Neuronal stem cell (in vitro differentiated cells): ENCODE measurements around the gene MYH7B.
A peak's percentile ranks its signal among the peaks of the same experiment; 100 is the strongest.

Experiments
- DNase-seq: peaks from one replicate; pipeline ENCODE4 v3.0.0-alpha.2; 2013; ENCODE audit warnings: low spot score
- H2AFZ ChIP-seq: one replicate; pipeline ENCODE4 v1.6.1; 2013; ENCODE audit warnings: mild to moderate bottlenecking, low read length, inconsistent platforms
- H2AK5ac ChIP-seq: 2 replicates; pipeline ENCODE4 v1.6.1; 2013; ENCODE audit warnings: low read depth, mild to moderate bottlenecking, inconsistent platforms, low read length, moderate library complexity, mixed read lengths
- H2BK120ac ChIP-seq: 2 replicates; pipeline ENCODE4 v1.6.1; 2013; ENCODE audit warnings: low read depth, mild to moderate bottlenecking, inconsistent platforms, low read length, moderate library complexity, mixed read lengths
- H2BK12ac ChIP-seq: one replicate; pipeline ENCODE4 v1.6.1; 2013; ENCODE audit warnings: low read length, inconsistent platforms
- H2BK15ac ChIP-seq: 2 replicates; pipeline ENCODE4 v1.6.1; 2013; ENCODE audit warnings: mild to moderate bottlenecking, low read length, inconsistent platforms, mixed read lengths
- H2BK5ac ChIP-seq: one replicate; pipeline ENCODE4 v1.6.1; 2013; ENCODE audit warnings: inconsistent platforms, mild to moderate bottlenecking, low read length, moderate library complexity
- H3K14ac ChIP-seq: one replicate; pipeline ENCODE4 v1.6.1; 2013; ENCODE audit warnings: low read length, inconsistent platforms
- H3K18ac ChIP-seq: 2 replicates; pipeline ENCODE4 v1.6.1; 2013; ENCODE audit warnings: low read length, inconsistent platforms
- H3K23ac ChIP-seq: 2 replicates; pipeline ENCODE4 v1.6.1; 2013; ENCODE audit warnings: low read depth, mild to moderate bottlenecking, mixed read lengths, low read length, inconsistent platforms; ENCODE audit not compliant: poor library complexity
- H3K27ac ChIP-seq: replicated peaks from 3 replicates; pipeline ENCODE4 v1.5.1; 2013; ENCODE audit warnings: low read length, inconsistent platforms
- H3K27me3 ChIP-seq, 3 experiments: 2 replicates each; pipeline ENCODE4 v1.6.1; 2013; ENCODE audit warnings: low read length in 3 of 3, mild to moderate bottlenecking in 2 of 3, inconsistent platforms in 1 of 3, low read depth in 1 of 3, mixed read lengths in 1 of 3, moderate library complexity in 1 of 3; ENCODE audit not compliant: control insufficient read depth in 3 of 3, insufficient read depth in 3 of 3
- H3K36me3 ChIP-seq, 2 donors: replicated peaks in 1 of 2; 2 replicates each; pipeline ENCODE4 v1.6.1; 2013; ENCODE audit warnings: low read length in 2 of 2; ENCODE audit not compliant: control insufficient read depth in 2 of 2, insufficient read depth in 2 of 2
- H3K4ac ChIP-seq: 2 replicates; pipeline ENCODE4 v1.6.1; 2013; ENCODE audit warnings: inconsistent platforms, mild to moderate bottlenecking, low read length, moderate library complexity
- H3K4me1 ChIP-seq, 2 donors: 1 replicate in 1 of 2; 2 replicates in 1 of 2; pipeline ENCODE4 v1.6.1; 2013; ENCODE audit warnings: low read length in 2 of 2, low read depth in 1 of 2; ENCODE audit not compliant: control insufficient read depth in 2 of 2, insufficient read depth in 1 of 2
- H3K4me2 ChIP-seq: one replicate; pipeline ENCODE4 v1.6.1; 2013; ENCODE audit warnings: mild to moderate bottlenecking, low read length, inconsistent platforms; ENCODE audit not compliant: insufficient read depth, poor library complexity, severe bottlenecking
- H3K4me3 ChIP-seq, 2 donors: 2 replicates each; pipeline ENCODE4 v1.5.1; 2013; ENCODE audit warnings: low read length in 2 of 2, mild to moderate bottlenecking in 2 of 2, inconsistent platforms in 1 of 2, moderate library complexity in 1 of 2
- H3K79me1 ChIP-seq: one replicate; pipeline ENCODE4 v1.6.1; 2013; ENCODE audit warnings: low read depth, mild to moderate bottlenecking, inconsistent platforms, low read length, moderate library complexity
- H3K9ac ChIP-seq: one replicate; pipeline ENCODE4 v1.6.1; 2013; ENCODE audit warnings: mild to moderate bottlenecking, low read depth, low read length, inconsistent platforms; ENCODE audit not compliant: poor library complexity
- H3K9me3 ChIP-seq, 2 donors: replicated peaks in 1 of 2; 2 replicates each; pipeline versions ENCODE3 to v1.6.1; 2013; ENCODE audit warnings: low read length in 2 of 2, mild to moderate bottlenecking in 2 of 2, inconsistent platforms in 1 of 2, low read depth in 1 of 2, mixed read lengths in 1 of 2, moderate library complexity in 1 of 2; ENCODE audit not compliant: control insufficient read depth in 2 of 2, insufficient read depth in 1 of 2
- H4K8ac ChIP-seq: one replicate; pipeline ENCODE4 v1.6.1; 2013; ENCODE audit warnings: low read depth, mild to moderate bottlenecking, inconsistent platforms, low read length, moderate library complexity
- H4K91ac ChIP-seq: one replicate; pipeline ENCODE4 v1.6.1; 2013; ENCODE audit warnings: low read length, low read depth, mild to moderate bottlenecking, inconsistent platforms; ENCODE audit not compliant: poor library complexity
- WGBS, 2 donors: extraction: QIAGEN DNeasy Blood & Tissue Kit; methylation state at CpG; one replicate each; pipeline ENCODE4 v1.1.7; 2013; ENCODE audit warnings: missing lambda C conversion rate in 2 of 2, mixed read lengths in 1 of 2; ENCODE audit not compliant: insufficient read length in 2 of 2, insufficient replicate concordance in 1 of 2; ENCODE audit errors: extremely low coverage in 2 of 2; 5-methylcytosine and 5-hydroxymethylcytosine counted together

The MYH7B gene

GRCh38 chr20:34971561-34972235, 16.0 kb downstream of the MYH7B start:
- DNase-seq: no peak
- Histone ChIP-seq H3K27ac (no peak overlapping the region), H3K36me3 (no peaks in the 10 kb centered on the region), H4K91ac (no peak overlapping the region), H3K14ac (no peak overlapping the region), H3K79me1 (no peaks in the 10 kb centered on the region), H2BK120ac (no peak overlapping the region), H2BK5ac (peak overlapping the region; percentile 73), H2BK15ac (peak overlapping the region; percentile 54), H3K9me3 (no peaks in the 10 kb centered on the region), H3K4me2 (no peak overlapping the region), H2AFZ (peak overlapping the region; percentile 64), H3K23ac (no peak overlapping the region), H4K8ac (no peak overlapping the region), H3K4ac (no peak overlapping the region), H3K4me1 (peaks cover 10 to 17% of the 10 kb centered on the region in 2 donors), H2AK5ac (no peak overlapping the region), H3K27me3 (peaks cover 0 to 3% (median 1%) of the 10 kb centered on the region in 3 experiments), H3K9ac (no peak overlapping the region), H3K4me3 (no peak overlapping the region), H3K18ac (peak overlapping the region; percentile 73), H2BK12ac (no peak overlapping the region)
- no CpG with 5 or more reads among the region's 10 CpGs for WGBS, 2 donors

DNA sequence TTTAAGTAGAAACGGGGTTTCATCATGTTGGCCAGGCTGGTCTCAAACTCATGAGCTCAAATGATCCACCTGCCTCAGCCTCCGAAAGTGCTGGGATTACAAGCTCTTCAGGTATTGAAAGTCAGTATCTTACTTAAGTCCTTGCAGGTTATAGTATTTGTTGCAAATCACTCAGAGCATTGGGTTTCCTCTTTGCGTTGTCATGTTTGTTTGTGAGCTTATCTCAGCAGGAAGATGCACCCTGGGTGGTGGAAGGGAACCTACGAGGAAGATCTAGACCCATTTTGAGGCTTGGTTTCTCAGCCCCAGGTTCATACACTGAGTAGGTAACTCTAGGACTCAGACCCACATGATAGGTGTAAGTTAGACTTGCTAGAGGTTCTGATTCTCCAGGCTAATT, 18.6 kb downstream of the MYH7B start:
- Histone ChIP-seq H2BK5ac (no peak overlapping the region), H2BK120ac (no peak overlapping the region), H3K4me3 (no peak overlapping the region), H4K91ac (no peak overlapping the region), H3K9me3 (no peaks in the 10 kb centered on the region), H4K8ac (no peak overlapping the region), H3K27me3 (peaks cover 0 to 3% (median 1%) of the 10 kb centered on the region in 3 experiments), H2BK12ac (no peak overlapping the region), H2BK15ac (no peak overlapping the region), H3K23ac (no peak overlapping the region), H2AK5ac (no peak overlapping the region), H3K27ac (no peak overlapping the region), H3K14ac (no peak overlapping the region), H3K4me1 (peaks cover 11 to 18% of the 10 kb centered on the region in 2 donors), H3K4ac (no peak overlapping the region), H3K4me2 (no peak overlapping the region), H3K36me3 (no peaks in the 10 kb centered on the region), H2AFZ (no peak overlapping the region), H3K18ac (no peak overlapping the region), H3K9ac (no peak overlapping the region), H3K79me1 (no peaks in the 10 kb centered on the region)
- no peak for DNase-seq
- WGBS, 2 donors: no CpG with 5 or more reads among the region's 4 CpGs

DNA sequence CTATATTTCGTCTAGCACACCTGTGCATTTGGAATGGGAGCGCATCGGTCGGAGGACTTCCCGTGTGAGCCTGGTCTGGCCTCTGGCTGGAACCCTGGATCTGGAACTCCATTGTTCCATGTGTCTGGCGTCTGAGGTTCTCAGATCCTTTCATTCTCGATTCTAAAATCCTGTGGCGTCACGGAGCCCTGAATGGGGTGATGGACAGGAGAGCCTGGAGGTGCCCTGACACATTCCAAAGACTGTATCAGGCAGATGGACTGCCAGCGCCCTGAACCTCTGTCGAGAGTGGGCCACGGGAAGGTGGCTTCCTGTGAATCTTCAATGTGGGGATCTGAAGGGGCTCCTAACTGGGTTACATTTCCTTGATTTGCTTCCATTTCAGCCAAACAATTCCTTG, 20.6 kb downstream of the MYH7B start:
- Histone ChIP-seq H3K4ac (no peak overlapping the region), H4K8ac (no peak overlapping the region), H2BK12ac (no peak overlapping the region), H3K4me1 (peaks cover 5 to 15% of the 10 kb centered on the region in 2 donors), H3K9ac (no peak overlapping the region), H2AK5ac (no peak overlapping the region), H3K9me3 (no peaks in the 10 kb centered on the region), H3K79me1 (no peaks in the 10 kb centered on the region), H3K23ac (no peak overlapping the region), H3K4me3 (no peak overlapping the region), H3K27ac (no peak overlapping the region), H2BK5ac (no peak overlapping the region), H2BK15ac (no peak overlapping the region), H3K36me3 (no peaks in the 10 kb centered on the region), H3K14ac (no peak overlapping the region), H2BK120ac (peak overlapping the region; percentile 11), H3K4me2 (no peak overlapping the region), H3K18ac (no peak overlapping the region), H2AFZ (no peak overlapping the region), H3K27me3 (peaks cover 0 to 1% (median 0%) of the 10 kb centered on the region in 3 experiments), H4K91ac (no peak overlapping the region)
- WGBS, 2 donors: no CpG with 5 or more reads among the region's 12 CpGs
- DNase-seq: no peak

DNA sequence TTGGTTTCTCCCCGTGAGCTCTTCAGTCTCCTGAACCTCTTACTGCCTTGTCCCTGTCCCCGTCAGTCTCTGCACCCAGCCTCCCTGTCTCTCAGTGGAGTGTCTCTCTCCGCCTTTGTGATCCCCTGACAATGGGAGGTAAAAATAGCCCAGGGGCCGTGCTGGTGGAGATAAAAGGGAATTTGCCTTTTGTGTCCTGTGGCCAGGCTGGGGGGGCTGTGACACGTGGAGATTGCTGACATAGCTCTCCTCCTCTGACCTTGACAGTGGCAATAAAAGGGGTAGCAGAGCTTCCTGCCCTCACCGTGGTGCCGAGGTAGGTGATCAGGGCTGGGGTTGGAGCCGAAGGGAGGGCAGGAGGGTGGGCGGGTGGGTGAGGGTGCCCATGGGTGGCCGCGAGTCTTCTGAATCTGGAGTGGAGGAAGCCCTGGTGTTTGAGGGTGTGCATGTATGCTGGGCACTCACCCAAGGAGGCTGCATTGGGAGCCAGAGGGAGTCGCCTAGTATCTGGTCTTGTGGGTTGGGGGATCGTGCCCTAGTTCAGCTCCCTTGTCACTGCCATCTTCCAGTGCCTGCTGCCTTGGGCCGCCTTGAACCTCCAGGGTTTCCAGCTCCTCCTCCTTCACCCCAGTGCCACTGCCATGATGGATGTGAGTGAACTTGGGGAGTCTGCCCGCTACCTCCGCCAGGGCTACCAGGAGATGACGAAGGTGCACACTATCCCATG, 21.9 kb downstream of the MYH7B start:
- peaks cover 5 to 13% of the 10 kb centered on the region in 2 donors for H3K4me1 ChIP-seq
- H3K18ac ChIP-seq: peak overlapping the region; percentile 77
- no peaks in the 10 kb centered on the region for H3K36me3 ChIP-seq
- no peak overlapping the region for H2BK5ac ChIP-seq
- no peaks in the 10 kb centered on the region for H3K79me1 ChIP-seq
- H2BK12ac ChIP-seq: no peak overlapping the region
- peak overlapping the region; percentile 31 for H3K14ac ChIP-seq
- H2BK15ac ChIP-seq: peak overlapping the region; percentile 49
- no CpG with 5 or more reads among the region's 17 CpGs for WGBS, 2 donors
- H3K4me3 ChIP-seq: no peak overlapping the region
- no peaks in the 10 kb centered on the region for H3K27me3 ChIP-seq
- H3K4ac ChIP-seq: no peak overlapping the region
- no peak overlapping the region for H4K8ac ChIP-seq
- H3K23ac ChIP-seq: no peak overlapping the region
- H2AK5ac ChIP-seq: peak overlapping the region; percentile 46
- H2AFZ ChIP-seq: no peak overlapping the region
- no peaks in the 10 kb centered on the region for H3K9me3 ChIP-seq
- no peak overlapping the region for H3K4me2 ChIP-seq
- peak overlapping the region; percentile 87 for H2BK120ac ChIP-seq
- no peak overlapping the region for H3K9ac ChIP-seq
- H3K27ac ChIP-seq: no peak overlapping the region
- no peak for DNase-seq
- H4K91ac ChIP-seq: peak overlapping the region; percentile 85
